Endothelial cell of umbilical vein (primary cell): Measurements from ENCODE around the gene ANKS1A. TPM values are rescaled to one million over a fixed set of nuclear protein-coding genes. Genes with fewer than 3 reads are reported as not detected.

Experiments
- BruUV-seq: library from RNA; stranded (reverse); fragments of 400-500 nt; replicated peaks from 2 replicates; lab custom pipeline; 2021; lab: Mats Ljungman, UMichigan
- CTCF ChIA-PET: fragments of 300-600, 350-600 bp; sonication (Branson Sonifier 250); formaldehyde crosslinking; loops from one replicate; lab custom pipeline; 2021; ENCODE audit warnings: antibody characterized with exemption, inconsistent platforms; lab: Charles Lee
- POLR2A ChIA-PET: fragments of 300-600, 350-600 bp; sonication (Branson Sonifier 250); formaldehyde crosslinking; loops from one replicate; lab custom pipeline; 2021; ENCODE audit warnings: antibody characterized with exemption, inconsistent platforms; lab: Charles Lee
- DNase-seq: peaks from one replicate; pipeline ENCODE4 v3.0.0-alpha.2; 2011; ENCODE audit warnings: low read depth, low spot score
- FAIRE-seq: peaks from 2 replicates; lab custom pipeline; 2011; peaks lifted over from hg19 to GRCh38; lab: Jason Lieb, UNC
- H2AFZ ChIP-seq: 2 replicates; pipeline ENCODE4 v1.6.0; 2012; ENCODE audit warnings: low read depth, low read length, control low read depth, inconsistent platforms
- H3K27ac ChIP-seq: 2 replicates; pipeline ENCODE4 v1.5.1; 2011; ENCODE audit warnings: low read depth, mild to moderate bottlenecking, control low read depth, low read length, moderate library complexity; ENCODE audit not compliant: insufficient read depth
- H3K27me3 ChIP-seq, 2 experiments: 2 replicates each; pipeline versions ENCODE4 v1.6.0 to v1.6.1; 2011; ENCODE audit warnings: low read length in 2 of 2, mixed read lengths in 1 of 2; ENCODE audit not compliant: control insufficient read depth in 2 of 2, insufficient read depth in 2 of 2
- H3K36me3 ChIP-seq, 2 experiments: 2 replicates in 1 of 2; 3 replicates in 1 of 2; pipeline ENCODE4 v1.5.1; 2011; ENCODE audit warnings: low read length in 2 of 2, mild to moderate bottlenecking in 1 of 2, moderate library complexity in 1 of 2; ENCODE audit not compliant: control insufficient read depth in 2 of 2, insufficient read depth in 2 of 2; ENCODE audit errors: extremely low read depth in 1 of 2
- H3K4me1 ChIP-seq: 3 replicates; pipeline ENCODE4 v1.5.1; 2011; ENCODE audit warnings: mild to moderate bottlenecking, low read length; ENCODE audit not compliant: control insufficient read depth, insufficient read depth; ENCODE audit errors: extremely low read depth
- H3K4me2 ChIP-seq: 2 replicates; pipeline ENCODE4 v1.6.1; 2011; ENCODE audit warnings: low read length, control low read depth, mixed read lengths; ENCODE audit not compliant: insufficient read depth
- H3K4me3 ChIP-seq, 3 experiments: fragments of 200-600 bp in 1 of 3; sonication (generic), shearing (Covaris generic) in 1 of 3; replicated peaks in 1 of 3; 2 replicates each; pipeline ENCODE4 v1.5.1; 2011 to 2016; ENCODE audit warnings: control low read depth in 3 of 3, low read length in 3 of 3, mild to moderate bottlenecking in 2 of 3, inconsistent platforms in 1 of 3, low read depth in 1 of 3, moderate library complexity in 1 of 3; ENCODE audit not compliant: insufficient read depth in 1 of 3
- H3K79me2 ChIP-seq: 2 replicates; pipeline ENCODE4 v1.6.0; 2012; ENCODE audit warnings: low read length, inconsistent platforms; ENCODE audit not compliant: control insufficient read depth, insufficient read depth
- H3K9ac ChIP-seq: replicated peaks from 2 replicates; pipeline ENCODE3; 2011; ENCODE audit warnings: low read length, control low read depth; ENCODE audit not compliant: insufficient read depth; ENCODE audit errors: extremely low read depth
- H3K9me1 ChIP-seq: replicated peaks from 3 replicates; pipeline ENCODE4 v1.6.0; 2011; ENCODE audit warnings: mild to moderate bottlenecking, low read length; ENCODE audit not compliant: control insufficient read depth, insufficient read depth; ENCODE audit errors: extremely low read depth
- H3K9me3 ChIP-seq: replicated peaks from 2 replicates; pipeline ENCODE4 v1.5.1; 2012; ENCODE audit warnings: low read length, inconsistent platforms; ENCODE audit not compliant: control insufficient read depth, insufficient read depth
- H4K20me1 ChIP-seq: replicated peaks from 2 replicates; pipeline ENCODE3; 2011; ENCODE audit warnings: mild to moderate bottlenecking, low read length; ENCODE audit not compliant: control insufficient read depth, insufficient read depth; ENCODE audit errors: extremely low read depth
- CTCF ChIP-seq, 2 donors: IDR thresholded peaks; 1 replicate in 1 of 2; 2 replicates in 1 of 2; pipeline ENCODE4 v1.5.1; 2011; ENCODE audit warnings: low read length in 2 of 2, mild to moderate bottlenecking in 2 of 2, moderate library complexity in 2 of 2, control low read depth in 1 of 2, inconsistent platforms in 1 of 2, low read depth in 1 of 2; ENCODE audit not compliant: insufficient read depth in 1 of 2; ENCODE audit errors: extremely low read depth in 1 of 2
- FOS ChIP-seq: IDR thresholded peaks from 2 replicates; pipeline ENCODE4 v1.6.1; 2011; ENCODE audit warnings: mild to moderate bottlenecking, low read length, moderate library complexity, borderline replicate concordance; ENCODE audit not compliant: insufficient read depth
- MAX ChIP-seq: IDR thresholded peaks from 2 replicates; pipeline ENCODE4 v1.6.1; 2011; ENCODE audit not compliant: insufficient read depth, insufficient read length
- POLR2AphosphoS5 ChIP-seq: IDR thresholded peaks from 2 replicates; pipeline ENCODE4 v1.6.1; 2012; ENCODE audit warnings: low read depth, mild to moderate bottlenecking, control low read depth, low read length, moderate library complexity; ENCODE audit not compliant: insufficient read depth
- dilution Hi-C: fragments of 300-500 bp; cut with MboI; formaldehyde crosslinking; loops from one replicate; pipeline ENCODE4 v1.15.0; 2019; ENCODE audit warnings: low sequenced_read_pairs; ENCODE audit not compliant: extremely low pct_ligation_motif_present
- intact Hi-C: fragments of 100-400 bp; cut with micrococcal nuclease; formaldehyde crosslinking; loops from one replicate; pipeline ENCODE4 v1.10.0; 2022
- polyA plus RNA-seq, 4 experiments: library from polyadenylated mRNA; depleted of rRNA in 3 of 4; stranded (reverse) in 3 of 4; unstranded in 1 of 4; fragments of >200 nt; gene quantifications; 2 replicates each; pipeline versions ENCODE4 v1.2.1 to v1.2.3, GENCODE V29; 2011 to 2012; ENCODE audit warnings: missing spikeins in 1 of 4
- total RNA-seq: library from RNA; stranded (reverse); gene quantifications from 2 replicates; pipeline ENCODE4 v1.2.3, GENCODE V29; 2021

ANKS1A gene
- total and polyA plus RNA-seq, 2 donors (not counting 3 experiments of a cell fraction or from before 2014, with no cell fraction given) = 8.9 to 26.1 TPM

GRCh38 chr6:35085359-35086281, 196.6 kb downstream of the ANKS1A start:
- TF ChIP-seq MAX = no peak
- TF ChIP-seq POLR2AphosphoS5 = no peak
- no peak for TF ChIP-seq CTCF (IDR thresholded peaks at IDR 0.05; ENCODE audit: extremely low read depth in 1 of 2, insufficient read depth in 1 of 2, low read depth in 1 of 2, low read length in 2 of 2)
- no peak for TF ChIP-seq FOS
- DNase-seq (no peak), FAIRE-seq (no peak)
- Histone ChIP-seq H2AFZ (no peak overlapping the region), H3K9me1 (no peaks in the 10 kb centered on the region), H3K27me3 (no peaks in the 10 kb centered on the region), H4K20me1 (no peaks in the 10 kb centered on the region), H3K79me2 (no peaks in the 10 kb centered on the region), H3K9ac (no peak overlapping the region), H3K4me3 (no peak overlapping the region), H3K4me1 (peaks cover 4% of the 10 kb centered on the region), H3K27ac (no peak overlapping the region), H3K9me3 (no peaks in the 10 kb centered on the region), H3K36me3 (peaks cover 0 to 48% of the 10 kb centered on the region in 2 experiments), H3K4me2 (no peak overlapping the region)
- POLR2A ChIA-PET = no interaction called here
- intact Hi-C loops (no loop called here), dilution Hi-C loops (no loop called here)
- BruUV-seq = no TSS peak
- CTCF ChIA-PET = interaction anchor here (1.1 to 2.5 kb wide), 2 partner anchors 42 to 98 kb away, joined by 3 to 9 read pairs; no protein-coding TSS in a partner anchor
